Measurements from ENCODE around the gene NFYA. TPM values are rescaled to one million over a fixed set of nuclear protein-coding genes. Genes with fewer than 3 reads are reported as not detected.
A peak's percentile ranks its signal among the peaks of the same experiment; 100 is the strongest.

NFYA gene
- total and polyA plus RNA-seq, 9 of the 15 experiments (the other 6 are each of a cell fraction or from before 2014, with no cell fraction given): 7.3 to 37.1 (median 21.8) TPM

GRCh38 chr6:41073968-41074691 lies 1.4 kb downstream of the NFYA start (continued):
- TF ChIP-seq YY1 (IDR thresholded peaks at IDR 0.05; ENCODE audit: borderline replicate concordance in 1 of 3, control insufficient read depth in 1 of 3, extremely low read depth in 1 of 3, insufficient read depth in 3 of 3, insufficient read length in 1 of 3, insufficient replicate concordance in 2 of 3, low read depth in 1 of 3, low read length in 2 of 3): peak in 1 of 3 experiments; percentile 24

- Histone ChIP-seq H3K4me3 (peak overlapping the region; percentile 83), H3K9me3 (replicated peaks; ENCODE audit: control insufficient read depth, insufficient read depth, low read depth, low read length) (no peaks in the 10 kb centered on the region), H3K4me2 (ENCODE audit: insufficient read depth, low read length) (peak overlapping the region; percentile 99), H3K4me1 (replicated peaks in 1 of 2; ENCODE audit: control insufficient read depth in 2 of 2, insufficient read depth in 2 of 2, low read length in 2 of 2) (peaks cover 9 to 21% of the 10 kb centered on the region in 2 experiments), H3K36me3 (ENCODE audit: control insufficient read depth, insufficient read depth, low read length) (peaks cover 30% of the 10 kb centered on the region), H3K79me2 (ENCODE audit: control insufficient read depth, insufficient read depth, low read length) (peaks cover 76% of the 10 kb centered on the region), H3K9ac (ENCODE audit: insufficient read depth in 1 of 2, low read depth in 2 of 2, low read length in 2 of 2) (peak overlapping the region; percentile 72 to 96; a peak in 3 of 4 replicates), H4K20me1 (replicated peaks; ENCODE audit: control insufficient read depth, insufficient read depth, low read length) (no peaks in the 10 kb centered on the region), H3K9me1 (ENCODE audit: control insufficient read depth, insufficient read depth, low read length) (no peaks in the 10 kb centered on the region), H2AFZ (ENCODE audit: low read depth, low read length) (peak overlapping the region; percentile 75), H3K27me3 (ENCODE audit: control insufficient read depth in 2 of 2, insufficient read depth in 2 of 2, low read length in 2 of 2) (no peaks in the 10 kb centered on the region), H3K27ac (ENCODE audit: extremely low read depth, low read depth, low read length) (peak overlapping the region; percentile 94)
- DNase-seq (ENCODE audit: extremely low read depth in 1 of 4, low spot score in 3 of 4) (no peak), ATAC-seq (no peak), FAIRE-seq (peak; percentile 40)
- 15% methylated on average over 11 of the region's 11 CpGs for WGBS (ENCODE audit: insufficient coverage, low coverage, missing lambda C conversion rate)
- POLR2A ChIA-PET: interaction anchor here (0.8 to 1.5 kb wide), 5 partner anchors 9 to 251 kb away, joined by 3 to 6 read pairs (median 3); no protein-coding TSS in a partner anchor
- CTCF ChIA-PET (ENCODE audit: low intra/inter-chr PET ratio): interaction anchor here (0.5 kb wide), 1 partner anchor 11 kb away, joined by 3 read pairs; no protein-coding TSS in a partner anchor
- no TSS peak for BruUV-seq (replicated peaks)
- in situ Hi-C loops (cut with MboI): no loop called here
- intact Hi-C loops (cut with micrococcal nuclease): loop anchor here (5.0 kb wide), 2 partner anchors 78 to 242 kb away; no protein-coding TSS in a partner anchor
- TF ChIP-seq, protein P1, sequence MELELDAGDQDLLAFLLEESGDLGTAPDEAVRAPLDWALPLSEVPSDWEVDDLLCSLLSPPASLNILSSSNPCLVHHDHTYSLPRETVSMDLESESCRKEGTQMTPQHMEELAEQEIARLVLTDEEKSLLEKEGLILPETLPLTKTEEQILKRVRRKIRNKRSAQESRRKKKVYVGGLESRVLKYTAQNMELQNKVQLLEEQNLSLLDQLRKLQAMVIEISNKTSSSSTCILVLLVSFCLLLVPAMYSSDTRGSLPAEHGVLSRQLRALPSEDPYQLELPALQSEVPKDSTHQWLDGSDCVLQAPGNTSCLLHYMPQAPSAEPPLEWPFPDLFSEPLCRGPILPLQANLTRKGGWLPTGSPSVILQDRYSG (tag; conservative IDR thresholded peaks at IDR 0.05; ENCODE audit: low read depth): no peak
- TF ChIP-seq CREBBP (IDR thresholded peaks at IDR 0.05; ENCODE audit: low read depth, low read length): no peak
- no peak for TF ChIP-seq HMG20A (CRISPR knock-in tag; conservative IDR thresholded peaks at IDR 0.05)
- no peak for TF ChIP-seq CEBPG (CRISPR knock-in tag; IDR thresholded peaks at IDR 0.05)
- peak in 1 of 2 experiments; percentile 65; a peak in 2 of 4 replicates for TF ChIP-seq CEBPG (tag; conservative IDR thresholded peaks at IDR 0.05 in 1 of 2, IDR thresholded peaks at IDR 0.05 in 1 of 2)
- TF ChIP-seq, protein P2, sequence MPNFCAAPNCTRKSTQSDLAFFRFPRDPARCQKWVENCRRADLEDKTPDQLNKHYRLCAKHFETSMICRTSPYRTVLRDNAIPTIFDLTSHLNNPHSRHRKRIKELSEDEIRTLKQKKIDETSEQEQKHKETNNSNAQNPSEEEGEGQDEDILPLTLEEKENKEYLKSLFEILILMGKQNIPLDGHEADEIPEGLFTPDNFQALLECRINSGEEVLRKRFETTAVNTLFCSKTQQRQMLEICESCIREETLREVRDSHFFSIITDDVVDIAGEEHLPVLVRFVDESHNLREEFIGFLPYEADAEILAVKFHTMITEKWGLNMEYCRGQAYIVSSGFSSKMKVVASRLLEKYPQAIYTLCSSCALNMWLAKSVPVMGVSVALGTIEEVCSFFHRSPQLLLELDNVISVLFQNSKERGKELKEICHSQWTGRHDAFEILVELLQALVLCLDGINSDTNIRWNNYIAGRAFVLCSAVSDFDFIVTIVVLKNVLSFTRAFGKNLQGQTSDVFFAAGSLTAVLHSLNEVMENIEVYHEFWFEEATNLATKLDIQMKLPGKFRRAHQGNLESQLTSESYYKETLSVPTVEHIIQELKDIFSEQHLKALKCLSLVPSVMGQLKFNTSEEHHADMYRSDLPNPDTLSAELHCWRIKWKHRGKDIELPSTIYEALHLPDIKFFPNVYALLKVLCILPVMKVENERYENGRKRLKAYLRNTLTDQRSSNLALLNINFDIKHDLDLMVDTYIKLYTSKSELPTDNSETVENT (CRISPR knock-in tag; IDR thresholded peaks at IDR 0.05): no peak
- TF ChIP-seq POU5F1 (IDR thresholded peaks at IDR 0.05; ENCODE audit: borderline replicate concordance, low read depth, low read length, partially characterized antibody): no peak
- TF ChIP-seq MED1 (CRISPR knock-in tag; IDR thresholded peaks at IDR 0.05; ENCODE audit: borderline replicate concordance): no peak
- no peak for TF ChIP-seq SIN3B (IDR thresholded peaks at IDR 0.05; ENCODE audit: low read depth)
- TF ChIP-seq MAZ (CRISPR knock-in tag; conservative IDR thresholded peaks at IDR 0.05 in 1 of 2, IDR thresholded peaks at IDR 0.05 in 1 of 2): 0 out of 4 replicates have a peak, but pooled peaks of 1 of the 2 experiments have one; percentile 13
- TF ChIP-seq MEIS2 (IDR thresholded peaks at IDR 0.05; ENCODE audit: partially characterized antibody): peak; percentile 1
- no peak for TF ChIP-seq NFE2 (IDR thresholded peaks at IDR 0.05; ENCODE audit: low read depth)
- TF ChIP-seq CEBPB (tag; IDR thresholded peaks at IDR 0.05): peak; percentile 84
Measured at GRCh38 chr6:41074692-41075436, 2.1 kb downstream of the NFYA start.

All from K562 (cell line).